Fibroblast of skin of scalp (primary cell): ENCODE measurements around the gene EIPR1.
A peak's percentile ranks its signal among the peaks of the same experiment; 100 is the strongest.

ENCODE experiments used
- DNase-seq: peaks from one replicate; pipeline ENCODE4 v3.0.0-alpha.2; 2013

EIPR1 gene

GRCh38 chr2:3303583-3304406, 73.8 kb downstream of the EIPR1 start:
- peak; percentile 73 for DNase-seq

- DNase-seq, result no peak
Measured at GRCh38 chr2:3302751-3303582, 74.7 kb downstream of the EIPR1 start.

GRCh38 chr2:3302421-3302750, 75.2 kb downstream of the EIPR1 start:
- DNase-seq, result no peak

- DNase-seq, result no peak
Measured at GRCh38 chr2:3301001-3301400, 76.6 kb downstream of the EIPR1 start.

- DNase-seq, result no peak
Measured at GRCh38 chr2:3300224-3300995, 77.2 kb downstream of the EIPR1 start.

GRCh38 chr2:3299703-3300102, 77.9 kb downstream of the EIPR1 start:
- no peak for DNase-seq

GRCh38 chr2:3299130-3299529, 78.5 kb downstream of the EIPR1 start:
- no peak for DNase-seq

GRCh38 chr2:3298191-3298590, 79.4 kb downstream of the EIPR1 start:
- DNase-seq, result no peak

- no peak for DNase-seq
Measured at GRCh38 chr2:3297523-3297922, 80.1 kb downstream of the EIPR1 start.

- no peak for DNase-seq
Measured at GRCh38 chr2:3296182-3296972, 81.2 kb downstream of the EIPR1 start.

GRCh38 chr2:3294493-3294892, 83.1 kb downstream of the EIPR1 start:
- DNase-seq, result no peak

- no peak for DNase-seq
Measured at GRCh38 chr2:3294069-3294468, 83.5 kb downstream of the EIPR1 start.

GRCh38 chr2:3293221-3293620, 84.4 kb downstream of the EIPR1 start:
- DNase-seq, result no peak

GRCh38 chr2:3292416-3292815, 85.2 kb downstream of the EIPR1 start:
- no peak for DNase-seq

GRCh38 chr2:3291750-3292149, 85.9 kb downstream of the EIPR1 start:
- DNase-seq, result no peak

- DNase-seq, result no peak
Measured at GRCh38 chr2:3291113-3291512, 86.5 kb downstream of the EIPR1 start.

- DNase-seq, result no peak
Measured at GRCh38 chr2:3290655-3291054, 87.0 kb downstream of the EIPR1 start.

- no peak for DNase-seq
Measured at GRCh38 chr2:3289971-3290370, 87.6 kb downstream of the EIPR1 start.

GRCh38 chr2:3289526-3289925, 88.1 kb downstream of the EIPR1 start:
- no peak for DNase-seq

- no peak for DNase-seq
Measured at GRCh38 chr2:3289171-3289515, 88.5 kb downstream of the EIPR1 start.

- no peak for DNase-seq
Measured at GRCh38 chr2:3288470-3289170, 89.0 kb downstream of the EIPR1 start.

GRCh38 chr2:3287896-3288295, 89.7 kb downstream of the EIPR1 start:
- DNase-seq, result no peak
